ENCODE data around the gene GEMIN5. TPM values are rescaled to one million over a fixed set of nuclear protein-coding genes. Genes with fewer than 3 reads are reported as not detected.

GEMIN5 gene
- total RNA-seq, 1 experiment from 2014 or later = 50.6 TPM

GRCh38 chr5:154945695-154946301, 7.8 kb upstream of the GEMIN5 start:
- peaks cover 2% of the 10 kb centered on the region for H3K36me3 ChIP-seq (ENCODE audit: insufficient read depth, low read length, poor library complexity, severe bottlenecking)
- BruUV-seq (replicated peaks) = no TSS peak
- no peak for DNase-seq (ENCODE audit: low spot score)
- peaks cover 14% of the 10 kb centered on the region for H3K4me1 ChIP-seq (ENCODE audit: insufficient read depth, low read length, poor library complexity, severe bottlenecking)
- CTCF ChIA-PET = no interaction called here
- peak; percentile 70 for TF ChIP-seq CTCF (conservative IDR thresholded peaks at IDR 0.05; ENCODE audit: low read depth, low read length)
- no peak for TF ChIP-seq EZH2 (IDR thresholded peaks at IDR 0.05; ENCODE audit: borderline replicate concordance, low read depth, low read length, poor library complexity, severe bottlenecking)
- no peak overlapping the region for H3K4me3 ChIP-seq (ENCODE audit: low read depth, low read length, poor library complexity, severe bottlenecking)
- POLR2A ChIA-PET (ENCODE audit: low non-redundant PET) = no interaction called here
- intact Hi-C loops (cut with micrococcal nuclease; ENCODE audit: unreplicated experiment) = no loop called here
- no peaks in the 10 kb centered on the region for H3K27me3 ChIP-seq (replicated peaks; ENCODE audit: insufficient read depth, low read depth, low read length, poor library complexity)
- no peaks in the 10 kb centered on the region for H3K9me3 ChIP-seq (ENCODE audit: low read depth, low read length, poor library complexity, severe bottlenecking)
- peak overlapping the region; percentile 2 for H3K27ac ChIP-seq (ENCODE audit: low read depth, low read length, poor library complexity, severe bottlenecking)

GRCh38 chr5:154944716-154945115, 6.7 kb upstream of the GEMIN5 start:
- CTCF ChIA-PET = no interaction called here
- intact Hi-C loops (cut with micrococcal nuclease; ENCODE audit: unreplicated experiment) = loop anchor here (5.0 kb wide), 1 partner anchor 58 kb away; no protein-coding TSS in a partner anchor
- Histone ChIP-seq H3K9me3 (ENCODE audit: low read depth, low read length, poor library complexity, severe bottlenecking) (no peaks in the 10 kb centered on the region), H3K36me3 (ENCODE audit: insufficient read depth, low read length, poor library complexity, severe bottlenecking) (no peaks in the 10 kb centered on the region), H3K27me3 (replicated peaks; ENCODE audit: insufficient read depth, low read depth, low read length, poor library complexity) (no peaks in the 10 kb centered on the region), H3K4me1 (ENCODE audit: insufficient read depth, low read length, poor library complexity, severe bottlenecking) (peaks cover 8% of the 10 kb centered on the region), H3K4me3 (ENCODE audit: low read depth, low read length, poor library complexity, severe bottlenecking) (no peak overlapping the region), H3K27ac (ENCODE audit: low read depth, low read length, poor library complexity, severe bottlenecking) (peak overlapping the region; percentile 24)
- no peak for DNase-seq (ENCODE audit: low spot score)
- TF ChIP-seq CTCF (conservative IDR thresholded peaks at IDR 0.05; ENCODE audit: low read depth, low read length) (no peak), EZH2 (IDR thresholded peaks at IDR 0.05; ENCODE audit: borderline replicate concordance, low read depth, low read length, poor library complexity, severe bottlenecking) (no peak)
- POLR2A ChIA-PET (ENCODE audit: low non-redundant PET) = no interaction called here
- BruUV-seq (replicated peaks) = no TSS peak

- ChIA-PET POLR2A (ENCODE audit: low non-redundant PET) (interaction anchor here (0.6 kb wide), 1 partner anchor 27 kb away, joined by 3 read pairs; no protein-coding TSS in a partner anchor), CTCF (no interaction called here)
- intact Hi-C loops (cut with micrococcal nuclease; ENCODE audit: unreplicated experiment) = loop anchor here (5.0 kb wide), 1 partner anchor 59 kb away; no protein-coding TSS in a partner anchor
- Histone ChIP-seq H3K9me3 (ENCODE audit: low read depth, low read length, poor library complexity, severe bottlenecking) (no peaks in the 10 kb centered on the region), H3K4me3 (ENCODE audit: low read depth, low read length, poor library complexity, severe bottlenecking) (no peak overlapping the region), H3K27ac (ENCODE audit: low read depth, low read length, poor library complexity, severe bottlenecking) (peak overlapping the region; percentile 24), H3K4me1 (ENCODE audit: insufficient read depth, low read length, poor library complexity, severe bottlenecking) (peaks cover 8% of the 10 kb centered on the region), H3K36me3 (ENCODE audit: insufficient read depth, low read length, poor library complexity, severe bottlenecking) (no peaks in the 10 kb centered on the region), H3K27me3 (replicated peaks; ENCODE audit: insufficient read depth, low read depth, low read length, poor library complexity) (no peaks in the 10 kb centered on the region)
- TF ChIP-seq CTCF (conservative IDR thresholded peaks at IDR 0.05; ENCODE audit: low read depth, low read length) (no peak), EZH2 (IDR thresholded peaks at IDR 0.05; ENCODE audit: borderline replicate concordance, low read depth, low read length, poor library complexity, severe bottlenecking) (no peak)
- no peak for DNase-seq (ENCODE audit: low spot score)
- BruUV-seq (replicated peaks) = no TSS peak
Observed at GRCh38 chr5:154943527-154943926, 5.5 kb upstream of the GEMIN5 start.
